ENCODE data around the gene NCBP2L. TPM values are rescaled to one million over a fixed set of nuclear protein-coding genes. Genes with fewer than 3 reads are reported as not detected.

Gene NCBP2L
- total and polyA plus RNA-seq, 9 of the 15 experiments (the other 6 are each of a cell fraction or from before 2014, with no cell fraction given), result not detected

DNA sequence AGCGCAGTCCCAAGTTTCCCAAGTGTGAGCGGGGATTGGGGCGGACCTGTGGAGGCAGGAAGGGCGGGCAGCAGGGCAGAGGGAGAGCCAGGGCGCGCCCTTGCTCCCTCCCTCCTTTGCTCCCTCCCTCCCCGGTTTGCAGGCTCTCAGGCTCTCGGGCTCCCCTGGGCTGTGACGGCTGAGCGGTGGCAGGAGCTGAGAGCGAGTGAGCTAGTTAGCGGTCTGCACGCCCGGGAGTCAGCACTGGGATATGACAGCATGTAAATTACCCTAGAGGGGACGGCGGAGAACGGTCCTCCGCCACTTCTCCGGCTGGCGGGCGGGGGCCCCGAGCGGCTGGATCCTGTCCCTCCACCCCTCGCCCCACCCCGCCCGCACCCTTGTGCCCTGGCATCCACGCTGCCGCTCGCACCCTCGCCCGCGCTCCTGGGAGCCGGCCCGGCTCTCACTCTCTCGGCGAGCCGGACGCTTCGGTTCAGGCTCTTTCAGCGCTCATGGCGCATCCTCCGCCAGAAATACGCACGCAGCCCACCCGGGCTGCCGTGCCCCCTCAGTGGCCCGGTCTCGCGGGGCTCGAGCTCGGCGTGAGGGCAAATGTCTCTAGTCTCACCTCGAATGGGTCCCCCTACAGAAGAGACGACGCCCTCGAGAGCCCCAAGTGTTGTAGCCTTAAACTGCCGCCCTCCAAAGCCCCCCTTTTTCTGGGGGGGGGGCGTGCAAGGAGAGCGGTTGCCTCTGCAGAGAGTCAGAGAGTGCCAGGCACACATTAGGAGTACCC, 1.6 kb upstream of the NCBP2L start, which contains the start of gene TSC22D3 (continued):
- TF ChIP-seq, protein P1, sequence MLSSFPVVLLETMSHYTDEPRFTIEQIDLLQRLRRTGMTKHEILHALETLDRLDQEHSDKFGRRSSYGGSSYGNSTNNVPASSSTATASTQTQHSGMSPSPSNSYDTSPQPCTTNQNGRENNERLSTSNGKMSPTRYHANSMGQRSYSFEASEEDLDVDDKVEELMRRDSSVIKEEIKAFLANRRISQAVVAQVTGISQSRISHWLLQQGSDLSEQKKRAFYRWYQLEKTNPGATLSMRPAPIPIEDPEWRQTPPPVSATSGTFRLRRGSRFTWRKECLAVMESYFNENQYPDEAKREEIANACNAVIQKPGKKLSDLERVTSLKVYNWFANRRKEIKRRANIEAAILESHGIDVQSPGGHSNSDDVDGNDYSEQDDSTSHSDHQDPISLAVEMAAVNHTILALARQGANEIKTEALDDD (IDR thresholded peaks at IDR 0.05), result peak; percentile 38; the same call in 1 of the 2 replicates
- TF ChIP-seq, protein P2, sequence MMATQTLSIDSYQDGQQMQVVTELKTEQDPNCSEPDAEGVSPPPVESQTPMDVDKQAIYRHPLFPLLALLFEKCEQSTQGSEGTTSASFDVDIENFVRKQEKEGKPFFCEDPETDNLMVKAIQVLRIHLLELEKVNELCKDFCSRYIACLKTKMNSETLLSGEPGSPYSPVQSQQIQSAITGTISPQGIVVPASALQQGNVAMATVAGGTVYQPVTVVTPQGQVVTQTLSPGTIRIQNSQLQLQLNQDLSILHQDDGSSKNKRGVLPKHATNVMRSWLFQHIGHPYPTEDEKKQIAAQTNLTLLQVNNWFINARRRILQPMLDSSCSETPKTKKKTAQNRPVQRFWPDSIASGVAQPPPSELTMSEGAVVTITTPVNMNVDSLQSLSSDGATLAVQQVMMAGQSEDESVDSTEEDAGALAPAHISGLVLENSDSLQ (IDR thresholded peaks at IDR 0.05), result peak; percentile 55
- TF ChIP-seq GABPB1 (CRISPR knock-in tag; IDR thresholded peaks at IDR 0.05) (0 out of 2 replicates have a peak, but pooled peaks have one; percentile 16), ZNF140 (CRISPR knock-in tag; IDR thresholded peaks at IDR 0.05) (no peak), MAZ (CRISPR knock-in tag; conservative IDR thresholded peaks at IDR 0.05 in 1 of 2, IDR thresholded peaks at IDR 0.05 in 1 of 2) (peak; percentile 48 to 93; a peak in 2 of 4 replicates), RBFOX2 (IDR thresholded peaks at IDR 0.05; ENCODE audit: low read depth, low read length) (peak; percentile 57), PHF8 (IDR thresholded peaks at IDR 0.05; ENCODE audit: borderline replicate concordance, low read length) (peak; percentile 18; the same call in 1 of the 2 replicates), CEBPB (tag; IDR thresholded peaks at IDR 0.05) (no peak), ZBTB17 (CRISPR knock-in tag; IDR thresholded peaks at IDR 0.05) (no peak), PRMT5 (CRISPR knock-in tag; IDR thresholded peaks at IDR 0.05) (no peak), MAFK (IDR thresholded peaks at IDR 0.05; ENCODE audit: low read length) (no peak), MEIS2 (IDR thresholded peaks at IDR 0.05; ENCODE audit: partially characterized antibody) (peak; percentile 49), HNRNPLL (IDR thresholded peaks at IDR 0.05; ENCODE audit: low read depth, low read length, poor library complexity, severe bottlenecking) (peak; percentile 96), JUND (IDR thresholded peaks at IDR 0.05; ENCODE audit: borderline replicate concordance, low read depth, low read length) (peak; percentile 23; the same call in 1 of the 2 replicates), JUND (tag; IDR thresholded peaks at IDR 0.05; ENCODE audit: borderline replicate concordance, low read depth, low read length) (no peak)
- TF ChIP-seq, protein P3, sequence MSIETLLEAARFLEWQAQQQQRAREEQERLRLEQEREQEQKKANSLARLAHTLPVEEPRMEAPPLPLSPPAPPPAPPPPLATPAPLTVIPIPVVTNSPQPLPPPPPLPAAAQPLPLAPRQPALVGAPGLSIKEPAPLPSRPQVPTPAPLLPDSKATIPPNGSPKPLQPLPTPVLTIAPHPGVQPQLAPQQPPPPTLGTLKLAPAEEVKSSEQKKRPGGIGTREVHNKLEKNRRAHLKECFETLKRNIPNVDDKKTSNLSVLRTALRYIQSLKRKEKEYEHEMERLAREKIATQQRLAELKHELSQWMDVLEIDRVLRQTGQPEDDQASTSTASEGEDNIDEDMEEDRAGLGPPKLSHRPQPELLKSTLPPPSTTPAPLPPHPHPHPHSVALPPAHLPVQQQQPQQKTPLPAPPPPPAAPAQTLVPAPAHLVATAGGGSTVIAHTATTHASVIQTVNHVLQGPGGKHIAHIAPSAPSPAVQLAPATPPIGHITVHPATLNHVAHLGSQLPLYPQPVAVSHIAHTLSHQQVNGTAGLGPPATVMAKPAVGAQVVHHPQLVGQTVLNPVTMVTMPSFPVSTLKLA (conservative IDR thresholded peaks at IDR 0.05), result peak in 1 of 2 experiments; percentile 39; a peak in 1 of 4 replicates
- TF ChIP-seq, protein P4, sequence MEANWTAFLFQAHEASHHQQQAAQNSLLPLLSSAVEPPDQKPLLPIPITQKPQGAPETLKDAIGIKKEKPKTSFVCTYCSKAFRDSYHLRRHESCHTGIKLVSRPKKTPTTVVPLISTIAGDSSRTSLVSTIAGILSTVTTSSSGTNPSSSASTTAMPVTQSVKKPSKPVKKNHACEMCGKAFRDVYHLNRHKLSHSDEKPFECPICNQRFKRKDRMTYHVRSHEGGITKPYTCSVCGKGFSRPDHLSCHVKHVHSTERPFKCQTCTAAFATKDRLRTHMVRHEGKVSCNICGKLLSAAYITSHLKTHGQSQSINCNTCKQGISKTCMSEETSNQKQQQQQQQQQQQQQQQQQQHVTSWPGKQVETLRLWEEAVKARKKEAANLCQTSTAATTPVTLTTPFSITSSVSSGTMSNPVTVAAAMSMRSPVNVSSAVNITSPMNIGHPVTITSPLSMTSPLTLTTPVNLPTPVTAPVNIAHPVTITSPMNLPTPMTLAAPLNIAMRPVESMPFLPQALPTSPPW (CRISPR knock-in tag; IDR thresholded peaks at IDR 0.05), result peak; percentile 49
- TF ChIP-seq, protein P5, sequence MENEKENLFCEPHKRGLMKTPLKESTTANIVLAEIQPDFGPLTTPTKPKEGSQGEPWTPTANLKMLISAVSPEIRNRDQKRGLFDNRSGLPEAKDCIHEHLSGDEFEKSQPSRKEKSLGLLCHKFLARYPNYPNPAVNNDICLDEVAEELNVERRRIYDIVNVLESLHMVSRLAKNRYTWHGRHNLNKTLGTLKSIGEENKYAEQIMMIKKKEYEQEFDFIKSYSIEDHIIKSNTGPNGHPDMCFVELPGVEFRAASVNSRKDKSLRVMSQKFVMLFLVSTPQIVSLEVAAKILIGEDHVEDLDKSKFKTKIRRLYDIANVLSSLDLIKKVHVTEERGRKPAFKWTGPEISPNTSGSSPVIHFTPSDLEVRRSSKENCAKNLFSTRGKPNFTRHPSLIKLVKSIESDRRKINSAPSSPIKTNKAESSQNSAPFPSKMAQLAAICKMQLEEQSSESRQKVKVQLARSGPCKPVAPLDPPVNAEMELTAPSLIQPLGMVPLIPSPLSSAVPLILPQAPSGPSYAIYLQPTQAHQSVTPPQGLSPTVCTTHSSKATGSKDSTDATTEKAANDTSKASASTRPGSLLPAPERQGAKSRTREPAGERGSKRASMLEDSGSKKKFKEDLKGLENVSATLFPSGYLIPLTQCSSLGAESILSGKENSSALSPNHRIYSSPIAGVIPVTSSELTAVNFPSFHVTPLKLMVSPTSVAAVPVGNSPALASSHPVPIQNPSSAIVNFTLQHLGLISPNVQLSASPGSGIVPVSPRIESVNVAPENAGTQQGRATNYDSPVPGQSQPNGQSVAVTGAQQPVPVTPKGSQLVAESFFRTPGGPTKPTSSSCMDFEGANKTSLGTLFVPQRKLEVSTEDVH (IDR thresholded peaks at IDR 0.05; ENCODE audit: low read depth, partially characterized antibody), result no peak
